Retina (tissue), 1 donor: Measurements from ENCODE around the gene UPF2.
"Not testable (repeated sequence)": the region's sequence is repeated elsewhere in the genome, so short reads cannot be mapped to it uniquely, and the experiment has no call there.

Source experiments
- DNase-seq: peaks from one replicate; pipeline ENCODE4 v3.0.0-alpha.2; 2016

UPF2 gene

DNA sequence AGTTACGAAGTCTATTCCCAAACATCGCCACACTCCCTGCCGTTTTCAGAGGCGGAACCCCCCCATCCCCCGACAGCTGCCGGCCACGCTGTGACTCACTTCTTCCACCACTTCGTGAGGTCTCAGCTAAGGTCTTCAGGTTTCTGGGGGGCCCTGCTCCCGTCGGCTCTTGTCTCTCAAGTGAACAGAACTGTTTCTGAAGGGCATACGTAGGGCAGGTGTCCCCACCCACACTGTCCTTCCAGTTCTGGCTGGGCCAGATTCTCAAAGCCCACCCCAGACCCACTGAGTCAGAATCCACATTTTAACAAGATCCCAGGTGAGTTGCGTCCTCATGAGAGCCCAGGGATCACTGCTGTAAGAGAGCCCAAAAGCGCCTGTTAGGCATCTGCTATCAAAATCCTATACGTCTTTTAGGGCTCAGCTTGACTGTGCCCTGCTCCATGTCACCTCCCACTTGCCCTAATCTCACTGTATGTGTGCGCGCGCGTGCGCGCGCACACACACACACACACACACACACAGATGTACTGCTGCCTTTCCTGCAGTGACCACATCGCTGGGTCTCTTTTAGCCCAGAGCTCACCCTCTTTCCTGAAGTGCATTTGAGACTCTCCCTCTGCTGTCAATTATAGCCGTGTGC, 140.7 kb downstream of the UPF2 start:
- no peak for DNase-seq

- no peak for DNase-seq
Observed at GRCh38 chr10:11901454-11901832, 141.2 kb downstream of the UPF2 start.

GRCh38 chr10:11901036-11901301, 141.6 kb downstream of the UPF2 start:
- DNase-seq, result no peak

DNA sequence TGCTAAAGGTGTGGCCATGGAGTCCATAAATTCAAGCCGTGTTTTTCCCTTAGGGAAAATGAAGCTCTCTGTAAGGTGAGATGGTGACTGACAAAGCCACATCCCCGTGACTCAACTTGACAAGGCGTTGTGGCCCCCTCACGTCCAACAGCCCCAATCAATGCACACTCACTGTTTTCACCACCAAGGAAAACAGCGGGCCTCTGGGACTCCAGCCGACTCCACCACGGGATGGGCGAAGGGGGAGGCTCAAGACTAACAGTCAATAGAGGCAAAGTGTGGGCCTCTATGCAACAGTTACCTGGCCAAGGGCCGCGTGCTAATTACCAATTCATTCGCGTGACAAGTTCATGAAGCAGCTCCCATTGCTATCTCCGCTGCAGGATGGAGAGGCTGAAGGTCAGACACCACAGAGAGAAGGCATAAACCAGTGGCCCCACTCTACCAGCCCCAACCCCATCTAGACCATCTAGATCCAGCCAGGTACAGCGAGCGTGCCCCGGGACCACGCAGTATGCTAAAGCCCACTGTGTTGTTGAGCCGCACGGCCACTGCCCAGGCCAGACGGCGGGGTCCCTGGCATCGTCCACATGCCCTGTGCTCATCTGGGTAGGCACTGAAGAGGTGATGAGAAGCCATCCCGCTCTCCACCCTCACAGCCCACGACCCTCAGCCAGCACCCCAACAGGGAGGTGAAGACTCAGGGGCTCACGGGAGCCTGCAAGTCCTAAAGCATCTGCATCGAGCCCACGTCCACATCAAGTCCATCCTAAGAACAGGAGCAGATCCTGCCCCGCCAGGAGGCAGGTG, 143.3 kb downstream of the UPF2 start:
- DNase-seq, result no peak

DNA sequence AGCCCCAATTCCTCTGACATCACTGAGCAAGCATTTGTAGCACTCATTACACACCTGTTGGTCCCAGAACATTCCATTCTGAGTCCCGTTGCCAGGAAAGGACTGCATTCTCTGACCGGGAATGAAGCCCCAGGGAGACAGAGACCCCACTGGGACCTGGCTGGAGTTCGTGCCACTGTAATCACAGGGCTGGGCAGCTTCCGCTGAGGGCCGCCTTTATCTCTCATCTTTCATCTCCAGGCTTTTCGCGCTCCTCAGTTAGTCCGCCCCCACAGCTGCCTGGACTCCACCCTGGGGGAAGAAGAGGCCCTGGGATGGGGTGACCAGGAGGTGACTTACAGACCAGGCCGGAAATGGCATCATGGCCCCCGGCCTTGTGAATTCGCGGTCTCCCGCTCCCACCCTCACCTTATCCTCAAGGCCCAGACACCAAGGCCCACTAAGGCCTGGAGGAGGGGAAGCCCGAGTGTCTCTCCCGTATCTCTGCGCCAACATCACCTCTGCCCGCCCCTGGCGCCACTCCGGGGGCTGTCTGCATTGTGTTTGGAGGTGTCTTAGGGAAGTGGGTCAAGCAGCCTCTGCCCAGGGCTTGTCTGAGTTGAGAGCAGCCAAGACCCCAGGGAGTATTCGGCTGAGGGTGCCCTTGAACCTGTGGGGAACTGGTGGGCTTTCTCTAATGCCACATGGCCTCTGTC, 144.1 kb downstream of the UPF2 start:
- no peak for DNase-seq

- DNase-seq, result no peak
Observed at GRCh38 chr10:11898033-11898371, 144.6 kb downstream of the UPF2 start.

DNA sequence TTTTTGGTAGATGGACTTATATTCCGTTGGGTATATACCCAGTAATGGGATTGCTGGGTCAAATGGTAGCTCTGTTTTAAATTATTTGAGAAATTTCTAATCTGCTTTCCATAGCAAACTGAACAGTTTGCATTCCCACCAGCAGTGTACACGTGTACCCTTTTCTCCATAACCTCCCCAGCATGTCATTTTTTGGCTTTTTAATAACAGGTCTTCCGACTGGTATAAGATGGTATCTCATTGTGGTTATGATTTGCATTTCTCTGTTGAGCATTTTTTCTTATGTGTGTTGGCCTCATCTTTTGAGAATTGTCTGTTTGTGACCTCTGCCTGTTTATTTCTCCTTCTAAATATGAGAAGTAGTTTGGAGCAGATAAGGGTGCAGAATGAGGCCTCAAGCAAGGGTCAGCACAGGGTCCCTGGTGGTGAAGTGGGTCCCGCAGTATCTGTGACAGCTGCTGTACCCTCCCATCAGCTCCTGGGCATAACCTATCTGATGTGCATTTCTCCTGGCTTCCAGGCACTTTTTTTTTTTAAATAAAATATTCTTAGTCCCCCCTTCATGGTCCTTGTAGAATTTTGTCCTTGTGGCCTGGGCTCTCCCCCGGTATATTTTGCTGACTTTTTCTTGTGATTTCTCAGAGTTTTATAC, 145.9 kb downstream of the UPF2 start:
- DNase-seq, result no peak

GRCh38 chr10:11895598-11895997, 147.0 kb downstream of the UPF2 start:
- DNase-seq, result no peak

- no peak for DNase-seq
Observed at GRCh38 chr10:11895108-11895466, 147.5 kb downstream of the UPF2 start.

GRCh38 chr10:11894381-11895107, 148.1 kb downstream of the UPF2 start:
- DNase-seq, result no peak

- no peak for DNase-seq
Observed at GRCh38 chr10:11893749-11894278, 148.8 kb downstream of the UPF2 start.

DNA sequence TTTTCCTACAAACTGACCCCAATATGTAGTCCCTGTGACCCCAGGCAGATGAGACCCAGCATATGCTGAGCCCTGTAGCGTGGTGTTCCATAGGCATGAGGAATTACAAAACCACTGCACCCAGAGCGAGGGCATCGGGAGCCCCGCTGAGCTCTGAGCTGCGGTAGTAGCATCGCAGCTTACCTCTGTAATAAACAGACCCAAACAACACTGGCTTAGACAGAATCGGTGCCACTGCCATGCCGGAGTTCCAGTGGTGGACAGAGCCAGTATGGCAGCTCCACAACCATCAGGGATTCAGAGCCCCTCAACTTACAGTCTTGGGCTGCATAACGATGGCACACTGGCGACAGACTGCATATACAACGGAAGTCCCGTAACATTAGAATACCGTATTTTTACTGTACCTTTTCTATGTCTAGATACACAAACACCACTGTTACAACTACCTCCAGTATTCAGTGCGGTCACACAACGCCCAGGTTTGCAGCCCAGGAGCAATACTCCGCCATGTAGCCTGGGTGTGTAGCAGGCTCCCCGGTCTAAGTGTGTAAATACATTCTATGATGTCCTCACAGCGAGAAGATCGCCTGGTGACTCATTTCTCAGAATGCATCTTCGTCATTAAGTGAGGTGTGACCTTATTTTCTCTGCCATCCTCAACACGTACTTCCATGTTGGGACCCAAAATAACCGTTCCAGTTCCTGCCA, 150.7 kb downstream of the UPF2 start:
- DNase-seq, result no peak

DNA sequence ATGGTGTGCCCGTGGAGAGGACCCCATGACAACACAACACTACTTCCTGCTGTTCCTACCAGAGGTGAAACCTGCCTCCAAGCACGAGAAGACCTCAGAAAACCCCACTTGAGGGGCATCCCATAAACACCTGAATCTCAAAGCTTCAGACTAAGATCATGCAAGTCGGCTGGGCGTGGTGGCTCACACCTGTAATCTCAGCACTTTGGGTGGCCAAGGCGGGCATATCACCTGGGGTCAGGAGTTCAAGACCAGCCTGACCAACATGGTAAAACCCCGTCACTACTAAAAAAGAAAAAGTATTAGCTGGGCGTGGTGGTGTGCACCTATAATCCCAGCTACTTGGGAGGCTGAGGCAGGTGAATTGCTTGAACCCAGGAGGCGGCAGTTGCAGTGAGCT, 153.3 kb downstream of the UPF2 start:
- not testable (repeated sequence) for DNase-seq

GRCh38 chr10:11887381-11888227, 155.0 kb downstream of the UPF2 start:
- no peak for DNase-seq

DNA sequence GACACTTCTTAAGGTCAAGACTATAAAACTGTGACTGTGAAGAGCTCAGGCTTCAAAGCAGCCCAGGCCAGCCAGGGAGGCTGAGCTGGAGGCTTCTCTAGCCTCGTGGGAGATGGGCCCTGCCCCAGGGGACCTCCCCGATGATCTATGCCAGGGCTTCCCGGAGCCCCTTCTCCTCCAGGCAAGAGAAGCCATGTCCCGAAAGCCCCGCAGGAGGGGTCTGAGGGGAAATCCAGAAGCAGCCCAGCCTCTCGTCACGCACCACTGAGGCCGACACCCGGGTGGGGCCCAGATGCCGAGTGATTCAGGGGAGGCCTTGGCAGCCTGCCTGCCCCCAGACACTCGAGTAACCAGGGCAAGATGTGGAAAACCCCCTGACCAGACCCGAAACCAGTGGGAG, 155.8 kb downstream of the UPF2 start:
- no peak for DNase-seq

- DNase-seq, result no peak
Observed at GRCh38 chr10:11886138-11886474, 156.5 kb downstream of the UPF2 start.

GRCh38 chr10:11885437-11886137, 157.0 kb downstream of the UPF2 start:
- DNase-seq, result no peak

- DNase-seq, result no peak
Observed at GRCh38 chr10:11884706-11885423, 157.7 kb downstream of the UPF2 start.

DNA sequence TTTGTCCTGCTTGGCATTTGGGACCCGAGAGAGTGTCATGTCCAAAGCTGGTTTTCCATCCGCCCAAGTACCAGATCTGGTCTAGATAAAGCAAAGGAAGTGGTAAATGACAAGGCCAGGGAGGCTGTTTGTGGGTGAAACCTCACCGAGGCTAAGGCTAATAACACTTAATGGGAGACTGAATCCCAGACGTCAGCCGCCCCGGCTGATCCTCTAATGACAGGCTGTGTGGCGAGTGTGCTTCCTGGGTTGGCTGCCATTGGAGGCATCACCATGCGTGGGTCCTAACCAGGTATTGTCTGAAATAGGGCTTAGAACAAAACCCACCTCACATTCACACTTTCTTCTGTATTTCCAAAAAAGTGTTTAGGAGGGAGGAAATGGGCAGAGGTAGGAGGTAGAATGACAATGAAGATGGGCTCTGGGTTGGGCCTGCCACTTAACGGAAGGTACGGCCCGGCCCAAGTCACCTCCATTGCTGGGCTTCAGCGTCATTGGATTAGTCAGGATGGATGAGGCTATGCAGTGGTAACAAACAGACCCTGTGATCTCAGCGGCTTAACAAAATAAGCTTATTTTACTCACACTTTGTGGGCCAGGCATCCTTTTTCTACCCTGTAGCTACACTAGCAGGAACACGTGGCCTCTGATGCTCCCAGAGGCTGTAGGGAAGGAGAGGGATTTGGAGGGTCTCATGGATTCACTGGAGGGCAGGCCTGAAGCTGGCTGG, 159.8 kb downstream of the UPF2 start:
- no peak for DNase-seq
